ES-I3 (cell line): ENCODE results near the gene TNRC18.
"Not testable (repeated sequence)": the region's sequence is repeated elsewhere in the genome, so short reads cannot be mapped to it uniquely, and the experiment has no call there.

ENCODE experiments used
- H3K36me3 ChIP-seq: 2 replicates; pipeline ENCODE4 v1.6.1; 2013; ENCODE audit warnings: mild to moderate bottlenecking, low read length, control low read depth, moderate library complexity; ENCODE audit not compliant: insufficient read depth
- H3K4me1 ChIP-seq: 2 replicates; pipeline ENCODE4 v1.6.1; 2013; ENCODE audit warnings: mild to moderate bottlenecking, control low read depth, low read length; ENCODE audit not compliant: insufficient read depth
- H3K9ac ChIP-seq: 2 replicates; pipeline ENCODE4 v1.6.1; 2013; ENCODE audit warnings: low read depth, mild to moderate bottlenecking, low read length, moderate library complexity
- H3K9me3 ChIP-seq: 2 replicates; pipeline ENCODE4 v1.6.1; 2013; ENCODE audit warnings: mild to moderate bottlenecking, low read length, moderate library complexity; ENCODE audit not compliant: control insufficient read depth, insufficient read depth

TNRC18 gene

GRCh38 chr7:5375925-5376324 lies 47.7 kb downstream of the TNRC18 start:
- Histone ChIP-seq H3K9me3 (no peaks in the 10 kb centered on the region), H3K4me1 (no peaks in the 10 kb centered on the region), H3K36me3 (peaks cover 2% of the 10 kb centered on the region; the same call in 1 of the 2 replicates), H3K9ac (no peak overlapping the region)

GRCh38 chr7:5374464-5374863 lies 49.2 kb downstream of the TNRC18 start:
- Histone ChIP-seq H3K36me3 (peaks cover 2% of the 10 kb centered on the region; the same call in 1 of the 2 replicates), H3K9me3 (no peaks in the 10 kb centered on the region), H3K9ac (no peak overlapping the region), H3K4me1 (no peaks in the 10 kb centered on the region)

GRCh38 chr7:5373300-5373699 lies 50.3 kb downstream of the TNRC18 start:
- Histone ChIP-seq H3K4me1 (no peaks in the 10 kb centered on the region), H3K9me3 (no peaks in the 10 kb centered on the region), H3K9ac (no peak overlapping the region), H3K36me3 (peaks cover 2% of the 10 kb centered on the region; the same call in 1 of the 2 replicates)

- no peaks in the 10 kb centered on the region for H3K9me3 ChIP-seq
- no peaks in the 10 kb centered on the region for H3K4me1 ChIP-seq
- H3K36me3 ChIP-seq: peaks cover 2% of the 10 kb centered on the region; the same call in 1 of the 2 replicates
- no peak overlapping the region for H3K9ac ChIP-seq
These were observed 52.9 kb downstream of the TNRC18 start for GRCh38 chr7:5370454-5371353.

GRCh38 chr7:5367661-5368060 lies 56.0 kb downstream of the TNRC18 start:
- H3K9ac ChIP-seq: no peak overlapping the region
- H3K4me1 ChIP-seq: no peaks in the 10 kb centered on the region
- peaks cover 2% of the 10 kb centered on the region; the same call in 1 of the 2 replicates for H3K36me3 ChIP-seq
- H3K9me3 ChIP-seq: no peaks in the 10 kb centered on the region

GRCh38 chr7:5365976-5366625 lies 57.5 kb downstream of the TNRC18 start:
- H3K9me3 ChIP-seq, H3K9ac ChIP-seq, H3K36me3 ChIP-seq, H3K4me1 ChIP-seq: not testable (repeated sequence)

- Histone ChIP-seq H3K9me3 (no peaks in the 10 kb centered on the region), H3K36me3 (no peaks in the 10 kb centered on the region), H3K4me1 (no peaks in the 10 kb centered on the region), H3K9ac (no peak overlapping the region)
These were observed 59.9 kb downstream of the TNRC18 start for GRCh38 chr7:5363729-5364128.

GRCh38 chr7:5362466-5362865 lies 61.2 kb downstream of the TNRC18 start:
- Histone ChIP-seq H3K36me3 (no peaks in the 10 kb centered on the region), H3K4me1 (no peaks in the 10 kb centered on the region), H3K9ac (no peak overlapping the region), H3K9me3 (no peaks in the 10 kb centered on the region)

GRCh38 chr7:5361446-5362127 lies 62.0 kb downstream of the TNRC18 start:
- H3K36me3 ChIP-seq: no peaks in the 10 kb centered on the region
- H3K9ac ChIP-seq: no peak overlapping the region
- no peaks in the 10 kb centered on the region for H3K9me3 ChIP-seq
- no peaks in the 10 kb centered on the region for H3K4me1 ChIP-seq

- Histone ChIP-seq H3K9me3 (no peaks in the 10 kb centered on the region), H3K4me1 (no peaks in the 10 kb centered on the region), H3K36me3 (no peaks in the 10 kb centered on the region), H3K9ac (no peak overlapping the region)
These were observed 62.7 kb downstream of the TNRC18 start for GRCh38 chr7:5360971-5361370.

GRCh38 chr7:5360451-5360850 lies 63.2 kb downstream of the TNRC18 start:
- H3K4me1 ChIP-seq: no peaks in the 10 kb centered on the region
- no peaks in the 10 kb centered on the region for H3K9me3 ChIP-seq
- no peaks in the 10 kb centered on the region for H3K36me3 ChIP-seq
- no peak overlapping the region for H3K9ac ChIP-seq

- not testable (repeated sequence) for H3K4me1 ChIP-seq, H3K36me3 ChIP-seq, H3K9ac ChIP-seq, H3K9me3 ChIP-seq
These were observed 63.6 kb downstream of the TNRC18 start for GRCh38 chr7:5360021-5360420.

- no peaks in the 10 kb centered on the region for H3K36me3 ChIP-seq
- no peak overlapping the region for H3K9ac ChIP-seq
- no peaks in the 10 kb centered on the region for H3K9me3 ChIP-seq
- peaks cover 10% of the 10 kb centered on the region for H3K4me1 ChIP-seq
These were observed 64.3 kb downstream of the TNRC18 start for GRCh38 chr7:5359344-5359743.

- Histone ChIP-seq H3K9ac (no peak overlapping the region), H3K9me3 (no peaks in the 10 kb centered on the region), H3K36me3 (no peaks in the 10 kb centered on the region), H3K4me1 (peaks cover 10% of the 10 kb centered on the region)
These were observed 65.7 kb downstream of the TNRC18 start for GRCh38 chr7:5357951-5358350.
